ENCODE data around the gene SLC9A8. TPM values are rescaled to one million over a fixed set of nuclear protein-coding genes. Genes with fewer than 3 reads are reported as not detected.

The SLC9A8 gene
- total and polyA plus RNA-seq, 2 of the 4 experiments (the other 2 are of a cell fraction): 4.1 to 5.0 TPM

- CTCF ChIA-PET: interaction anchor here (0.6 to 0.7 kb wide), 2 partner anchors 174 to 1212 kb away, joined by 5 read pairs; no protein-coding TSS in a partner anchor
These were observed 67.5 kb downstream of the SLC9A8 start for GRCh38 chr20:49880177-49880576.

More at GRCh38 chr20:49880177-49880576, 67.5 kb downstream of the SLC9A8 start:
- no peaks in the 10 kb centered on the region for H3K27me3 ChIP-seq (ENCODE audit: control insufficient read depth, insufficient read depth, low read length)
- H3K9ac ChIP-seq (ENCODE audit: low read depth, low read length): no peak overlapping the region
- in situ Hi-C loops (cut with MboI; ENCODE audit: low sequenced_read_pairs): no loop called here
- no CpG with 5 or more reads among the region's 3 CpGs for WGBS, 2 experiments (ENCODE audit: extremely low coverage in 2 of 2, insufficient read length in 1 of 2)
- peaks cover 0 to 4% of the 10 kb centered on the region in 2 experiments; a peak in 1 of 4 replicates for H3K79me1 ChIP-seq (ENCODE audit: low read depth in 1 of 2, low read length in 2 of 2)
- no peak overlapping the region for H4K91ac ChIP-seq (ENCODE audit: insufficient read depth, low read depth, low read length)
- H4K5ac ChIP-seq (ENCODE audit: low read depth, low read length): no peak overlapping the region
- H2AK9ac ChIP-seq (replicated peaks; ENCODE audit: low read depth, low read length, poor library complexity): no peak overlapping the region
- H3K9me1 ChIP-seq (ENCODE audit: insufficient read depth, low read length): no peaks in the 10 kb centered on the region
- H3K4me1 ChIP-seq (ENCODE audit: control insufficient read depth, insufficient read depth, low read length): peaks cover 7% of the 10 kb centered on the region
- peak; percentile 78 for DNase-seq
- no peak overlapping the region for H2BK5ac ChIP-seq (ENCODE audit: low read depth, low read length, poor library complexity, severe bottlenecking)
- no peak overlapping the region for H2BK20ac ChIP-seq (ENCODE audit: low read depth, low read length)
- H3K4me2 ChIP-seq (ENCODE audit: low read depth, low read length): no peak overlapping the region; the same call in 1 of the 2 replicates
- H4K20me1 ChIP-seq (ENCODE audit: insufficient read depth, low read length): no peaks in the 10 kb centered on the region
- H3K9me3 ChIP-seq (ENCODE audit: control insufficient read depth, insufficient read depth, low read length): no peaks in the 10 kb centered on the region
- no peak overlapping the region for H3K27ac ChIP-seq (ENCODE audit: insufficient read depth, low read length)
- TF ChIP-seq USF2 (IDR thresholded peaks at IDR 0.05; ENCODE audit: low read depth, low read length): peak; percentile 56; the same call in 1 of the 2 replicates
- 0 out of 2 replicates have a peak, but pooled peaks have one; percentile 31 for TF ChIP-seq MXI1 (IDR thresholded peaks at IDR 0.05; ENCODE audit: borderline replicate concordance, low read depth, low read length)
- TF ChIP-seq CHD1 (IDR thresholded peaks at IDR 0.05; ENCODE audit: low read depth, low read length): no peak
- H3K18ac ChIP-seq (ENCODE audit: low read depth, low read length): no peak overlapping the region
- dilution Hi-C loops (cut with HindIII; ENCODE audit: low sequenced_read_pairs, unreplicated experiment): no loop called here
- peak; percentile 80 for ATAC-seq (ENCODE audit: low read depth)
- intact Hi-C loops (cut with micrococcal nuclease): no loop called here
- BruUV-seq (replicated peaks): no TSS peak
- no peak overlapping the region for H3K23ac ChIP-seq (ENCODE audit: low read depth, low read length)
- H2AK5ac ChIP-seq (ENCODE audit: low read depth, low read length): no peak overlapping the region
- no peak overlapping the region for H3K4ac ChIP-seq (ENCODE audit: low read depth, low read length)
- H2AFZ ChIP-seq (replicated peaks; ENCODE audit: low read length, poor library complexity): no peak overlapping the region
- H3K56ac ChIP-seq (ENCODE audit: extremely low read depth, insufficient read depth, low read length): no peak overlapping the region
- H3K14ac ChIP-seq (replicated peaks; ENCODE audit: low read depth, low read length): no peak overlapping the region
- H3K36me3 ChIP-seq (ENCODE audit: control insufficient read depth, insufficient read depth, low read length): peaks cover 30% of the 10 kb centered on the region
- H3K4me3 ChIP-seq (ENCODE audit: insufficient read depth, low read depth, low read length): no peak overlapping the region
- H2BK15ac ChIP-seq (ENCODE audit: low read depth, low read length): no peak overlapping the region
- no peak overlapping the region for H4K8ac ChIP-seq (ENCODE audit: low read depth in 2 of 2, low read length in 2 of 2)
- POLR2A ChIA-PET (ENCODE audit: unreplicated experiment): no interaction called here
- no peak overlapping the region for H2BK120ac ChIP-seq (ENCODE audit: low read depth, low read length)
